Muscle layer of colon (tissue), 2 donors: ENCODE data around the gene GPX8.
A peak's percentile ranks its signal among the peaks of the same experiment; 100 is the strongest.

Experiments
- H3K27ac ChIP-seq: one replicate; pipeline ENCODE4 v1.7.0; 2013; ENCODE audit warnings: low read depth, mild to moderate bottlenecking, low read length, moderate library complexity
- H3K27me3 ChIP-seq, 2 donors: one replicate each; pipeline ENCODE4 v1.7.0; 2013; ENCODE audit warnings: low read length in 2 of 2, mild to moderate bottlenecking in 2 of 2; ENCODE audit not compliant: insufficient read depth in 2 of 2, control insufficient read depth in 1 of 2
- H3K36me3 ChIP-seq: one replicate; pipeline ENCODE4 v1.7.0; 2013; ENCODE audit warnings: mild to moderate bottlenecking, low read length; ENCODE audit not compliant: insufficient read depth
- H3K4me1 ChIP-seq: one replicate; pipeline ENCODE4 v1.7.0; 2013; ENCODE audit warnings: mild to moderate bottlenecking, low read length; ENCODE audit not compliant: insufficient read depth
- H3K4me3 ChIP-seq, 2 donors: one replicate each; pipeline ENCODE4 v1.7.0; 2013; ENCODE audit warnings: low read length in 2 of 2, low read depth in 1 of 2, mild to moderate bottlenecking in 1 of 2, moderate library complexity in 1 of 2
- H3K9ac ChIP-seq: one replicate; pipeline ENCODE4 v1.7.0; 2013; ENCODE audit warnings: low read length
- H3K9me3 ChIP-seq: one replicate; pipeline ENCODE4 v1.7.0; 2013; ENCODE audit warnings: mild to moderate bottlenecking, low read length
- donor health status: abdominal sarcoma.
- donor health status: Adenocarcinoma of cecum.

The GPX8 gene

GRCh38 chr5:55175781-55176175, 15.8 kb downstream of the GPX8 start:
- H3K9me3 ChIP-seq = no peaks in the 10 kb centered on the region
- peaks cover 51 to 63% of the 10 kb centered on the region in 2 donors for H3K27me3 ChIP-seq
- H3K4me3 ChIP-seq = peak overlapping the region in 1 of 2 donors; percentile 14
- H3K9ac ChIP-seq = no peak overlapping the region
- H3K36me3 ChIP-seq = no peaks in the 10 kb centered on the region
- no peak overlapping the region for H3K27ac ChIP-seq
- H3K4me1 ChIP-seq = peaks cover 22% of the 10 kb centered on the region

- peaks cover 51 to 63% of the 10 kb centered on the region in 2 donors for H3K27me3 ChIP-seq
Observed at GRCh38 chr5:55176176-55176818, 16.3 kb downstream of the GPX8 start.

GRCh38 chr5:55177078-55177477, 17.1 kb downstream of the GPX8 start:
- Histone ChIP-seq H3K9me3 (no peaks in the 10 kb centered on the region), H3K4me3 (no peak overlapping the region), H3K27ac (no peak overlapping the region), H3K36me3 (no peaks in the 10 kb centered on the region), H3K27me3 (peaks cover 51 to 63% of the 10 kb centered on the region in 2 donors), H3K9ac (no peak overlapping the region), H3K4me1 (peaks cover 22% of the 10 kb centered on the region)

More at GRCh38 chr5:55176176-55176818, 16.3 kb downstream of the GPX8 start:
- Histone ChIP-seq H3K27ac (no peak overlapping the region), H3K36me3 (no peaks in the 10 kb centered on the region), H3K4me3 (peak overlapping the region in 1 of 2 donors; percentile 14), H3K9me3 (no peaks in the 10 kb centered on the region), H3K9ac (no peak overlapping the region), H3K4me1 (peaks cover 22% of the 10 kb centered on the region)

DNA sequence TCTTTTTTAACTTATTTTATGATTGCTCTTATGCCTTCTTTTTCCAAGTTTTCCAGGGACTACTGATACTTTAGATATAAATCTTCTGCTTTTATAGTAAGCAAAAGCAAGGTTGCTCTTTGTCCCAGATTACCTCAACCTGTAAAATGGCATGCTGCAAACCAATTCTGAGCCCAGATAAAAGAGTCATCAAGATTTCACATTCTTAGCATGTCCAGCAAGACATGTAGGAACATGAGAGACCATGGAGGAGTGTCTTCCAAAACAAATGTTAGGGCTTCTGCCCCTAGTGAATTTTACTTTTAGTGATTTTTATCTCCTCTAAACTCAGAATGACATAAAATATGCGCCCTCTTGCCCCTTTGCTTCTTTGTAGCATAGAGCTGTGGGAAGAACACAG, 20.0 kb downstream of the GPX8 start:
- no peak overlapping the region for H3K4me3 ChIP-seq
- no peak overlapping the region for H3K9ac ChIP-seq
- H3K9me3 ChIP-seq = peaks cover 4% of the 10 kb centered on the region
- H3K4me1 ChIP-seq = peaks cover 6% of the 10 kb centered on the region
- H3K27me3 ChIP-seq = peaks cover 27 to 41% of the 10 kb centered on the region in 2 donors
- H3K36me3 ChIP-seq = no peaks in the 10 kb centered on the region
- H3K27ac ChIP-seq = no peak overlapping the region

DNA sequence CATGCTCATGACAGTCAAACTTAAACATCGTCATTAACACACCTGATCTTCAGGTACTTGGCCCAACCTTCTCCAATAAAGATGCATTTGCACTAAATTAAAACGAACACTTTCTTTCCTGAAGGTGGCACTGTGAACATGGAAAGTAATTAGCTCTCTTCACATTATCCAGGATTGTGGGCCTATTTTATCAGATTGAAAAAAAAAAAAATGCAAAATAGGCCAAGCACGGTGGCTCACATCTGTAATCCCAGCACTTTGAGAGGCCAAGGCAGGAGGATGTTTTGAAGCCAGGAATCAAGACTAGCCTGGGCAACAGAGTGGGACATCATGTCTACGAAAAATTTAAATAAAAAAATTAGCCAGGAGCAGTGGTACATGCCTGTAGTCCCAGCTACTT, 27.4 kb downstream of the GPX8 start:
- Histone ChIP-seq H3K4me3 (no peak overlapping the region), H3K27me3 (peaks cover 0 to 6% of the 10 kb centered on the region in 2 donors), H3K9me3 (peaks cover 4% of the 10 kb centered on the region), H3K4me1 (no peaks in the 10 kb centered on the region), H3K36me3 (no peaks in the 10 kb centered on the region), H3K27ac (no peak overlapping the region), H3K9ac (no peak overlapping the region)

DNA sequence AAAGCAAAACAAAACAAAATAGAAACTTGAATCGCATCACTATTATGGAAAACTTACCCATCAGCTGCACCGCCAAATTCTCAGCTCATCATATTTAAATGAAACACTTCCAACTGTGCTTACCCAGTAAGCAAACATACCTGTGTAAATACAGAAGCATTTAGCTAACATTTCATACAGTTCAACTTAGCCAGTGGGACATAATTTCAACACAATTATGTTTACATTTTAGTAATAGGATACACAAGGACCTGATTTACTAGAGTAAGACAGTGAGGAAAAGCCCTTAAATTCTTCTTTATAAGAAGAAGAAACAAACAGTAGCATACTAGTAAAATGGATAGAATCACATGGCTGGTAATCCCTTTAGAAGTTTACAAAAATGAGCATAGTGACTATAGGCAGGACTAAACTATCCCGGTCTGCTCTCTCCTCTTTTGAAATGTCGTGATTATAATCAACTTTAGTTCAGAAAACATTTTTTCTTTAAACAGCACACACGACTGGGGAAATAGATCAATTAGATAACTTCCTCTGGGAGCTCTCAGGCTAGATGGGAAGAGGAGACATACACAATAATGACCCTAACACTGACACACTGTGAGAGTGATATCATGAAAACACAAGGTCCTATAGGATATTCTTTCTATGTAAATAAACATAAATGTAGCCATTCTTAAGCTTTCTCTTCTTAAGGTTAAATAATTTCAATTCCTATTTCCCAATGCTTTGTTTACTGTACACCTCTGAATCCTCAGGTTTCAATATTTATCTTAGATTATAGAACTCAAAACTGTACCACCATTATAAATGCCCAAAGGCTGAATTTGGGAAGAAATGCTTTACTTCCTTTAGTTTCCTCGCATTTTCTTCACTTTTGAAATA, 28.9 kb downstream of the GPX8 start:
- Histone ChIP-seq H3K9me3 (no peaks in the 10 kb centered on the region), H3K4me3 (no peak overlapping the region), H3K27me3 (peaks cover 0 to 6% of the 10 kb centered on the region in 2 donors), H3K9ac (no peak overlapping the region), H3K36me3 (no peaks in the 10 kb centered on the region), H3K4me1 (no peaks in the 10 kb centered on the region), H3K27ac (no peak overlapping the region)

- Histone ChIP-seq H3K27ac (no peak overlapping the region), H3K4me1 (no peaks in the 10 kb centered on the region), H3K36me3 (no peaks in the 10 kb centered on the region), H3K9me3 (no peaks in the 10 kb centered on the region), H3K27me3 (peaks cover 0 to 6% of the 10 kb centered on the region in 2 donors), H3K9ac (no peak overlapping the region), H3K4me3 (no peak overlapping the region)
Observed at GRCh38 chr5:55191165-55191564, 31.2 kb downstream of the GPX8 start.

GRCh38 chr5:55205001-55205400, 45.0 kb downstream of the GPX8 start:
- H3K9me3 ChIP-seq = no peaks in the 10 kb centered on the region
- no peak overlapping the region for H3K27ac ChIP-seq
- no peaks in the 10 kb centered on the region for H3K27me3 ChIP-seq
- H3K36me3 ChIP-seq = no peaks in the 10 kb centered on the region
- H3K9ac ChIP-seq = no peak overlapping the region
- H3K4me1 ChIP-seq = no peaks in the 10 kb centered on the region
- H3K4me3 ChIP-seq = no peak overlapping the region

- H3K9me3 ChIP-seq = no peaks in the 10 kb centered on the region
- H3K9ac ChIP-seq = no peak overlapping the region
- no peak overlapping the region for H3K27ac ChIP-seq
- H3K4me1 ChIP-seq = no peaks in the 10 kb centered on the region
- no peaks in the 10 kb centered on the region for H3K27me3 ChIP-seq
- no peak overlapping the region for H3K4me3 ChIP-seq
- H3K36me3 ChIP-seq = no peaks in the 10 kb centered on the region
Observed at GRCh38 chr5:55211184-55211874, 51.4 kb downstream of the GPX8 start.
